Testis (tissue), 2 donors: ENCODE data around the gene LARGE1.

Experiments
- CTCF ChIP-seq, 3 experiments: fragments of 450-650 bp in 2 of 3; fragments of 200-600 bp in 1 of 3; sonication (generic) in 1 of 3; IDR thresholded peaks; one replicate each; pipeline ENCODE4 v1.5.1; 2016 to 2019; ENCODE audit warnings: antibody characterized with exemption in 3 of 3, mild to moderate bottlenecking in 2 of 3, moderate library complexity in 1 of 3
- POLR2A ChIP-seq: fragments of 450-650 bp; IDR thresholded peaks from one replicate; pipeline ENCODE4 v1.6.1; 2017; ENCODE audit warnings: antibody characterized with exemption, mild to moderate bottlenecking, moderate library complexity

DNA sequence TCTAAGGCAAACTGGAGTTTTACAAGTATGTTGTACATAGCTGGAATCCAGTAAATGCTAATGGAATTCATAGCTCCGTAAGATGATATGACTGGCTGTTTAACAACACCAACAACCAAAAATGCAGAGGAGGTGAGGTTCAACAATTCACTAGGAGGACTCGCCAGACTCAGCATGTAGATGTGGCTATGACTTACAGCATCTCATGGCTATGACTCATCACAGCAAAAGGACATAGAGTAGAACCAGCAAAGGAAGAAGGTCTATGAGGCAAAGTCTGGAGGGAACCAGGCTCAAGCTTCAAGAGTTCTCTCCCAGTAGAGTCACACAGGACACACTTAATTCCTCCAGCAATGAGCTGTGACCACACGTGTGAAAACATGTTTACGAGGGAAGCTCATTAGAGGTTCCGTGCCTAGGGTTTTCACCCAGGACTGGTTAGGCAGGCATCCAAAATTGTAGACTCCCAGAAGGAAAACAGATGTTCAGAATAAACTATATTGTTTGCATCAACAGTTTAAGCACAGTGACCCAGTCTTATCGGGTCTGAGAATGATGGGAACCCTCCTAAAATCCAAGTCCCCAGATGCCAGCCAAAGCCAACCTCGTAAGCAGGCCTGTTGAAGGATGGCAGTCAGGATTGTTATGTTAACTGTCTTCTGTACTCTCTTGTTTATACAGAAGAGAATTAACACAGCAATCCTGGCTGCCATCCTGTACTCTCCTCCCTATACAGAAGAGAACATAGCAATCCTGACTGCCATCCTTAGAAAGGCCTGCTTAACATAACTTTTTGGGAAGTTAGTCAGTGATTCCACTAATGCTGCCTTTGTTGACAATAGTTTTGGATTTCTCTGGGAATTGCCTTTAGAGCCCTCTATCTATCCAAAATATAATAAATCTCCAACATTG, 116.6 kb downstream of the LARGE1 start:
- TF ChIP-seq POLR2A, result no peak
- TF ChIP-seq CTCF (IDR thresholded peaks at IDR 0.05), result no peak
